Forelimb muscle (tissue), 1 donor: ENCODE data around the gene HESX1. TPM values are rescaled to one million over a fixed set of nuclear protein-coding genes. Genes with fewer than 3 reads are reported as not detected.

ENCODE experiments used
- polyA plus RNA-seq: library from polyadenylated mRNA; unstranded; fragments of 120-200 nt; gene quantifications from one replicate; pipeline ENCODE4 v1.2.1, GENCODE V29; 2013; ENCODE audit not compliant: insufficient read length

HESX1 gene
- polyA plus RNA-seq, 1 donor = 1.6 TPM

Other genes with a start within 250 kb of the HESX1 start
- 0.05 TPM for gene SPATA12, start 139.3 kb downstream of the HESX1 start, polyA plus RNA-seq
- 22.1 TPM for gene IL17RD, start 34.6 kb downstream of the HESX1 start, polyA plus RNA-seq
- gene APPL1, start 27.8 kb upstream of the HESX1 start, polyA plus RNA-seq = 36.2 TPM
- 0.89 TPM for gene ASB14, start 92.7 kb upstream of the HESX1 start, polyA plus RNA-seq